ENCODE data around the gene TMEM179. TPM values are rescaled to one million over a fixed set of nuclear protein-coding genes. Genes with fewer than 3 reads are reported as not detected.

Gene TMEM179
- polyA plus RNA-seq, 1 experiment: 0.10 TPM

DNA sequence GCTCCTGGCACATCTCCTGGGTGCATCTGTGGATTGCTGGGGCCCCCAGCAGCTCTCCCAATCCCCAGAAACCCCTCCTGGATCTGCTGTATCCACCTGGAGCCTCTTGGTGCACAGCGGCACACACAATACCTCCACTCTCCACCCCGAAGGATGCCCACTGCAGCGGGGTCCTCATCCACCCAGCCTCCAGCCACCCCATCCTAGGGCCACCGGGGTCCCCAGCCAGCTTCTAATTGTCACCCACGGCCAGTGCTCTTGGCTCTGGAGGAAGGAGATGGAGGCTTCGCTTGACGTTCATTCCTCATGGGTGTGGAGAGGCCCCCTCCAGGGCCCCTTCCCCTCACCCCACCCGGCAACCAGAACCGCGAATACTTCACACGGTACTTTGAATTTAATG is 31.6 kb upstream of the TMEM179 start:
- no peak for DNase-seq (ENCODE audit: low read depth, low spot score)
- no peaks in the 10 kb centered on the region for H3K9me3 ChIP-seq (ENCODE audit: control insufficient read depth, insufficient read depth, low read length)
- H3K27ac ChIP-seq (ENCODE audit: low read depth, low read length): no peak overlapping the region
- ChIA-PET POLR2A (no interaction called here), CTCF (interaction anchor here (1.4 kb wide), 1 partner anchor 558 kb away, joined by 3 read pairs; no protein-coding TSS in a partner anchor)
- no peak for TF ChIP-seq CTCF (IDR thresholded peaks at IDR 0.05; ENCODE audit: low read depth, low read length)
- H3K4me3 ChIP-seq (ENCODE audit: low read depth, low read length): no peak overlapping the region
- H3K27me3 ChIP-seq (ENCODE audit: control insufficient read depth, insufficient read depth, low read length): peaks cover 20% of the 10 kb centered on the region

- no peaks in the 10 kb centered on the region for H3K9me3 ChIP-seq (ENCODE audit: control insufficient read depth, insufficient read depth, low read length)
- H3K27ac ChIP-seq (ENCODE audit: low read depth, low read length): no peak overlapping the region
- peaks cover 20% of the 10 kb centered on the region for H3K27me3 ChIP-seq (ENCODE audit: control insufficient read depth, insufficient read depth, low read length)
- DNase-seq (ENCODE audit: low read depth, low spot score): no peak
- no peak for TF ChIP-seq CTCF (IDR thresholded peaks at IDR 0.05; ENCODE audit: low read depth, low read length)
- POLR2A ChIA-PET: no interaction called here
- no peak overlapping the region for H3K4me3 ChIP-seq (ENCODE audit: low read depth, low read length)
- CTCF ChIA-PET: interaction anchor here (1.4 kb wide), 1 partner anchor 558 kb away, joined by 3 read pairs; no protein-coding TSS in a partner anchor
Observed at GRCh38 chr14:104635717-104636116, 31.1 kb upstream of the TMEM179 start.

DNA sequence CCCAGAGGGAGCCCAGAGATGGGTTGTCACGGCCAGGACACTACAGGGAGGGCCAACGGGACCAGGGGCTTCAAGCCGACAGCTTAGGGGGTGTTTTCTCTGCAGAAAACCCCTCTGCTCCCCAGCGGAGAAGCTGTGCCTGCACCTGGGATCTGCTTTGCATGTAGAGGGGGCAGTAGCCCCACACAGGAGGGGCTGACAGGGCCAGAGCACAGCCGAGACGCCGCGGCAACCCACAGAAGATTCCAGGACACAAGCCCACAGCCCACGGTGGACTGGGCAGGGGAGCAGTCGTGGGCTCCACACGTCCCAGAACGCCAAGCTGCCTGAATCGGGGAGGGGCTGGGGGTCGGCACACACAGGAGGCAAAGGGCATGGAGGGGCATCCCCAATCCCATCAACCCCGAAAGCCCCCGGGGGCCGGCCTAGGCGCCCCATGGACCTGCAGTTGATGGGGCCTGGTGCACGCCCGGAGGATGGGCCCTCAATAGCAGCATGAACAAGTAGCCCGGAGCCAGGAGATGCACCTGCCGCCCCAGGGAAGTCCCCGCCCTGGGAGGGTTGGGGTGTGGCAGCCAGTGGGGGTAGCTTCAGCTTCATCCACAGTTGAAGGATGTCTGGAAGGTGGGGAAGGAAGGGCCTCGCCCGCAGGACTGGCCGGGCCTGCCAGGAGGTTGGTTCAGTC is 30.5 kb upstream of the TMEM179 start:
- H3K9me3 ChIP-seq (ENCODE audit: control insufficient read depth, insufficient read depth, low read length): no peaks in the 10 kb centered on the region
- H3K27me3 ChIP-seq (ENCODE audit: control insufficient read depth, insufficient read depth, low read length): peaks cover 20% of the 10 kb centered on the region
- no peak for TF ChIP-seq CTCF (IDR thresholded peaks at IDR 0.05; ENCODE audit: low read depth, low read length)
- no peak overlapping the region for H3K4me3 ChIP-seq (ENCODE audit: low read depth, low read length)
- no peak for DNase-seq (ENCODE audit: low read depth, low spot score)
- POLR2A ChIA-PET: no interaction called here
- CTCF ChIA-PET: no interaction called here
- H3K27ac ChIP-seq (ENCODE audit: low read depth, low read length): no peak overlapping the region

DNA sequence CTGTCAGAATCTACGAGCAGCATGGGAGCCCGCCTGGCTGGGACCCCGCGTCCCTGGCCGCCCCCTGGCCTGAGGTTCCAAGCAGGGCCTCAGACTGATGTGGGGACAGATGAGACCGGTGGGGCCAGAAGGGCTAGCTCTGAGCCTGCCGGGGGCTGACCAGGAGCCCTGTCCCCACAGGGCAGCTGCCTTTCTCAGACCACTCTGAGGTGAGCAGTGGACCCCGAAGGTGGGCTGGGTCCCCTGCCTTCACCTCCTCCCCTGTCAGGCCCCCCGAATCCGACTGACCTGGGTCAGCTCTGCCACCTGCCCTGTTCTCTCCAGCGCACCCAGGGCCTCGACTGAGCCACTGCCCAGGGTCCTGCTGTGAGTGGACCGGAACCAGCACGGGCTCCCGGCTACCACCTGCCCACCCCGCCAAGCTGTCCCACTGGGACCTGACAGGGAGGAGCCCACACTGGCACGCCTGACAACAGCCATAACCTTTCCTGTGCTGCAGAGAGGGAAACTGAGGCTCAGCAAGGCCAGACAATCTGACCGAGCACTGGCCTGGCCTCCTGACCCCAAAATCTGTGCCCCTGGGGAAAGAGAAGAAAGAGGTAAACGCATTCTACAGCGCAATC is 29.7 kb upstream of the TMEM179 start:
- DNase-seq (ENCODE audit: low read depth, low spot score): no peak
- Histone ChIP-seq H3K4me3 (ENCODE audit: low read depth, low read length) (no peak overlapping the region), H3K27me3 (ENCODE audit: control insufficient read depth, insufficient read depth, low read length) (peaks cover 17% of the 10 kb centered on the region), H3K9me3 (ENCODE audit: control insufficient read depth, insufficient read depth, low read length) (no peaks in the 10 kb centered on the region), H3K27ac (ENCODE audit: low read depth, low read length) (no peak overlapping the region)
- ChIA-PET CTCF (no interaction called here), POLR2A (no interaction called here)
- TF ChIP-seq CTCF (IDR thresholded peaks at IDR 0.05; ENCODE audit: low read depth, low read length): no peak

All from AG04450 (cell line).